ENCODE data around the gene IQSEC1. TPM values are rescaled to one million over a fixed set of nuclear protein-coding genes. Genes with fewer than 3 reads are reported as not detected.

IQSEC1 gene
- total and polyA plus RNA-seq, 9 of the 15 experiments (the other 6 are each of a cell fraction or from before 2014, with no cell fraction given): 0.56 to 39.0 (median 6.8) TPM

DNA sequence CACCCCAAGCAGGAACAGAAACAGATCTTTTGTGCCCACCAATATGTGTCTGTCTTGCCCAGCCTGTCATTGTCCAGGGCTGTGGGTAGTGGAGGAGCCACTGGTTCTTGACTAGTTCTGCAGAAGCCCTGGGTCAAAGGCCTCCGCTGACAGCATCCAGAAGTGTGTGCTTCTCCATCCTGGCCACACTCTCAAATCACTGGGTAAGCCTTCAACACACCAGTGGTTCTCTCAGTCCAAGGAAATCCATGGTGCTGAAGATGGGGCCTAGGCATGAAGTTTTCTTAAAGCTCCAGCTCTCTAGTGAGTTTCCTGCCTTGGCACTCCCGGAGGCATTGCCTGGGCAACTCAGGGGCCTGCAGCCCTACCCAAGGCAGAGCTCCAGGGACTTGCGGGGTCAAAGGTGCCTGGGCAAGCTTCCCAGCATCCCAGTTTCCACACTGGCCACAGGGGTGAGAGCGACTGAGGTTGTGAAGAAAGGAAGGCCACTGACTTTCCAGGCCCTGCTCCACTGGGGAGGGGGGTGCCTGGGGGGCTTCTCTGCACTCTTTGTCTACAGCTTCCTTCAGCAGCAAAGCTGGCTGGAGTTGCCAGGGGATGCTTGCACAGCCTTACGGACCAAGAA is 193.9 kb downstream of the IQSEC1 start (continued):
- TF ChIP-seq, protein P1, sequence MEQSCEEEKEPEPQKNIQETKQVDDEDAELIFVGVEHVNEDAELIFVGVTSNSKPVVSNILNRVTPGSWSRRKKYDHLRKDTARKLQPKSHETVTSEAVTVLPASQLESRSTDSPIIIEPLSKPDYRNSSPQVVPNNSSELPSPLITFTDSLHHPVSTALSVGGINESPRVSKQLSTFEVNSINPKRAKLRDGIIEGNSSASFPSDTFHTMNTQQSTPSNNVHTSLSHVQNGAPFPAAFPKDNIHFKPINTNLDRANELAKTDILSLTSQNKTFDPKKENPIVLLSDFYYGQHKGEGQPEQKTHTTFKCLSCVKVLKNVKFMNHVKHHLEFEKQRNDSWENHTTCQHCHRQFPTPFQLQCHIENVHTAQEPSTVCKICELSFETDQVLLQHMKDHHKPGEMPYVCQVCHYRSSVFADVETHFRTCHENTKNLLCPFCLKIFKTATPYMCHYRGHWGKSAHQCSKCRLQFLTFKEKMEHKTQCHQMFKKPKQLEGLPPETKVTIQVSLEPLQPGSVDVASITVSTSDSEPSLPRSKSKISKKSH (CRISPR knock-in tag; IDR thresholded peaks at IDR 0.05): no peak
- TF ChIP-seq, protein P2, sequence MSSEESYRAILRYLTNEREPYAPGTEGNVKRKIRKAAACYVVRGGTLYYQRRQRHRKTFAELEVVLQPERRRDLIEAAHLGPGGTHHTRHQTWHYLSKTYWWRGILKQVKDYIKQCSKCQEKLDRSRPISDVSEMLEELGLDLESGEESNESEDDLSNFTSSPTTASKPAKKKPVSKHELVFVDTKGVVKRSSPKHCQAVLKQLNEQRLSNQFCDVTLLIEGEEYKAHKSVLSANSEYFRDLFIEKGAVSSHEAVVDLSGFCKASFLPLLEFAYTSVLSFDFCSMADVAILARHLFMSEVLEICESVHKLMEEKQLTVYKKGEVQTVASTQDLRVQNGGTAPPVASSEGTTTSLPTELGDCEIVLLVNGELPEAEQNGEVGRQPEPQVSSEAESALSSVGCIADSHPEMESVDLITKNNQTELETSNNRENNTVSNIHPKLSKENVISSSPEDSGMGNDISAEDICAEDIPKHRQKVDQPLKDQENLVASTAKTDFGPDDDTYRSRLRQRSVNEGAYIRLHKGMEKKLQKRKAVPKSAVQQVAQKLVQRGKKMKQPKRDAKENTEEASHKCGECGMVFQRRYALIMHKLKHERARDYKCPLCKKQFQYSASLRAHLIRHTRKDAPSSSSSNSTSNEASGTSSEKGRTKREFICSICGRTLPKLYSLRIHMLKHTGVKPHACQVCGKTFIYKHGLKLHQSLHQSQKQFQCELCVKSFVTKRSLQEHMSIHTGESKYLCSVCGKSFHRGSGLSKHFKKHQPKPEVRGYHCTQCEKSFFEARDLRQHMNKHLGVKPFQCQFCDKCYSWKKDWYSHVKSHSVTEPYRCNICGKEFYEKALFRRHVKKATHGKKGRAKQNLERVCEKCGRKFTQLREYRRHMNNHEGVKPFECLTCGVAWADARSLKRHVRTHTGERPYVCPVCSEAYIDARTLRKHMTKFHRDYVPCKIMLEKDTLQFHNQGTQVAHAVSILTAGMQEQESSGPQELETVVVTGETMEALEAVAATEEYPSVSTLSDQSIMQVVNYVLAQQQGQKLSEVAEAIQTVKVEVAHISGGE (CRISPR knock-in tag; IDR thresholded peaks at IDR 0.05): peak in 1 of 3 experiments; percentile 59; a peak in 1 of 6 replicates
- TF ChIP-seq ZNF134 (CRISPR knock-in tag; conservative IDR thresholded peaks at IDR 0.05) (peak; percentile 53; the same call in 1 of the 2 replicates), TARDBP (IDR thresholded peaks at IDR 0.05) (no peak), BRCA1 (IDR thresholded peaks at IDR 0.05) (no peak), BRCA1 (CRISPR knock-in tag; IDR thresholded peaks at IDR 0.05) (no peak), NR2C2 (CRISPR knock-in tag; IDR thresholded peaks at IDR 0.05) (no peak), NR2C2 (tag; IDR thresholded peaks at IDR 0.05) (0 out of 2 replicates have a peak, but pooled peaks have one; percentile 4), ZNF589 (CRISPR knock-in tag; IDR thresholded peaks at IDR 0.05; ENCODE audit: low read depth) (0 out of 2 replicates have a peak, but pooled peaks have one; percentile 22), TOE1 (IDR thresholded peaks at IDR 0.05; ENCODE audit: borderline replicate concordance) (no peak), TOE1 (CRISPR knock-in tag; IDR thresholded peaks at IDR 0.05; ENCODE audit: borderline replicate concordance, low read depth) (no peak), CXXC5 (CRISPR knock-in tag; IDR thresholded peaks at IDR 0.05) (peak; percentile 60; the same call in 1 of the 2 replicates)
- TF ChIP-seq, protein P3, sequence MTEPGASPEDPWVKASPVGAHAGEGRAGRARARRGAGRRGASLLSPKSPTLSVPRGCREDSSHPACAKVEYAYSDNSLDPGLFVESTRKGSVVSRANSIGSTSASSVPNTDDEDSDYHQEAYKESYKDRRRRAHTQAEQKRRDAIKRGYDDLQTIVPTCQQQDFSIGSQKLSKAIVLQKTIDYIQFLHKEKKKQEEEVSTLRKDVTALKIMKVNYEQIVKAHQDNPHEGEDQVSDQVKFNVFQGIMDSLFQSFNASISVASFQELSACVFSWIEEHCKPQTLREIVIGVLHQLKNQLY (CRISPR knock-in tag; conservative IDR thresholded peaks at IDR 0.05): no peak
- TF ChIP-seq, protein P4, sequence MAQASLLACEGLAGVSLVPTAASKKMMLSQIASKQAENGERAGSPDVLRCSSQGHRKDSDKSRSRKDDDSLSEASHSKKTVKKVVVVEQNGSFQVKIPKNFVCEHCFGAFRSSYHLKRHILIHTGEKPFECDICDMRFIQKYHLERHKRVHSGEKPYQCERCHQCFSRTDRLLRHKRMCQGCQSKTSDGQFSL (CRISPR knock-in tag; IDR thresholded peaks at IDR 0.05): no peak
- TF ChIP-seq, protein P4 (tag; IDR thresholded peaks at IDR 0.05): 0 out of 4 replicates have a peak, but pooled peaks of 1 of the 2 experiments have one; percentile 24
- TF ChIP-seq, protein P5, sequence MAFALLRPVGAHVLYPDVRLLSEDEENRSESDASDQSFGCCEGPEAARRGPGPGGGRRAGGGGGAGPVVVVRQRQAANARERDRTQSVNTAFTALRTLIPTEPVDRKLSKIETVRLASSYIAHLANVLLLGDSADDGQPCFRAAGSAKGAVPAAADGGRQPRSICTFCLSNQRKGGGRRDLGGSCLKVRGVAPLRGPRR (CRISPR knock-in tag; IDR thresholded peaks at IDR 0.05): 0 out of 2 replicates have a peak, but pooled peaks have one; percentile 35
- TF ChIP-seq, protein P6, sequence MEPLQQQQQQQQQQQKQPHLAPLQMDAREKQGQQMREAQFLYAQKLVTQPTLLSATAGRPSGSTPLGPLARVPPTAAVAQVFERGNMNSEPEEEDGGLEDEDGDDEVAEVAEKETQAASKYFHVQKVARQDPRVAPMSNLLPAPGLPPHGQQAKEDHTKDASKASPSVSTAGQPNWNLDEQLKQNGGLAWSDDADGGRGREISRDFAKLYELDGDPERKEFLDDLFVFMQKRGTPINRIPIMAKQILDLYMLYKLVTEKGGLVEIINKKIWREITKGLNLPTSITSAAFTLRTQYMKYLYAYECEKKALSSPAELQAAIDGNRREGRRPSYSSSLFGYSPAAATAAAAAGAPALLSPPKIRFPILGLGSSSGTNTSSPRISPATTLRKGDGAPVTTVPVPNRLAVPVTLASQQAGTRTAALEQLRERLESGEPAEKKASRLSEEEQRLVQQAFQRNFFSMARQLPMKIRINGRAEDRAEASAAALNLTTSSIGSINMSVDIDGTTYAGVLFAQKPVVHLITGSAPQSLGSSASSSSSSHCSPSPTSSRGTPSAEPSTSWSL (CRISPR knock-in tag; IDR thresholded peaks at IDR 0.05; ENCODE audit: borderline replicate concordance): no peak
